Smooth muscle cell (in vitro differentiated cells): ENCODE results near the gene KIAA1614. TPM values are rescaled to one million over a fixed set of nuclear protein-coding genes. Genes with fewer than 3 reads are reported as not detected.

Source experiments
- DNase-seq: peaks from one replicate; lab custom pipeline; 2025; ENCODE audit not compliant: unreplicated experiment; lab: John Stamatoyannopoulos, UW
- H2AFZ ChIP-seq: fragments of 200-600 bp; sonication (generic); 2 replicates; pipeline ENCODE4 v1.6.0; 2016; ENCODE audit warnings: antibody characterized with exemption, low read depth, mild to moderate bottlenecking
- H3F3A ChIP-seq: fragments of 200-600 bp; sonication (generic); 2 replicates; pipeline ENCODE4 v1.6.0; 2017; ENCODE audit warnings: antibody characterized with exemption, low read depth
- H3K27ac ChIP-seq: fragments of 200-600 bp; sonication (generic); 2 replicates; pipeline ENCODE4 v1.5.1; 2016; ENCODE audit warnings: low read depth, mild to moderate bottlenecking
- H3K27me3 ChIP-seq: fragments of 200-600 bp; sonication (generic); 2 replicates; pipeline ENCODE4 v1.6.1; 2016; ENCODE audit warnings: low read depth, mild to moderate bottlenecking
- H3K36me3 ChIP-seq: fragments of 200-600 bp; sonication (generic); 2 replicates; pipeline ENCODE4 v1.5.1; 2016; ENCODE audit warnings: low read depth
- H3K4me1 ChIP-seq: fragments of 200-600 bp; sonication (generic); 2 replicates; pipeline ENCODE4 v1.5.1; 2016; ENCODE audit warnings: low read depth
- H3K4me2 ChIP-seq: fragments of 200-600 bp; sonication (generic); 2 replicates; pipeline ENCODE4 v1.6.0; 2016; ENCODE audit warnings: mild to moderate bottlenecking
- H3K4me3 ChIP-seq: fragments of 200-600 bp; sonication (generic); 2 replicates; pipeline ENCODE4 v1.5.1; 2016; ENCODE audit warnings: mild to moderate bottlenecking
- H3K79me2 ChIP-seq: fragments of 200-600 bp; sonication (generic); 2 replicates; pipeline ENCODE4 v1.6.0; 2016; ENCODE audit warnings: low read depth, mild to moderate bottlenecking
- H3K9ac ChIP-seq: fragments of 200-600 bp; sonication (generic); 2 replicates; pipeline ENCODE4 v1.6.0; 2016; ENCODE audit warnings: low read depth
- H3K9me3 ChIP-seq: fragments of 200-600 bp; sonication (generic); replicated peaks from 2 replicates; pipeline ENCODE4 v1.5.1; 2016; ENCODE audit warnings: low read depth
- H4K20me1 ChIP-seq: fragments of 200-600 bp; sonication (generic); 2 replicates; pipeline ENCODE4 v1.6.0; 2016; ENCODE audit warnings: low read depth
- CTCF ChIP-seq: fragments of 200-600 bp; sonication (generic); IDR thresholded peaks from 2 replicates; pipeline ENCODE4 v1.5.1; 2017; ENCODE audit warnings: borderline replicate concordance, mild to moderate bottlenecking, antibody characterized with exemption; ENCODE audit not compliant: insufficient read depth, poor library complexity, severe bottlenecking
- WGBS: methylation state at CpG from one replicate; pipeline ENCODE4 v1.1.7; 2016; ENCODE audit warnings: low lambda C conversion rate; 5-methylcytosine and 5-hydroxymethylcytosine counted together
- polyA plus RNA-seq: library from polyadenylated mRNA; unstranded; fragments of >200 nt; fragmentation: Nextera tagmentation; extraction: Ambion mirVana; gene quantifications from 2 replicates; pipeline ENCODE4 v1.2.1, GENCODE V29; 2016
- total RNA-seq: library from RNA; depleted of rRNA; stranded (reverse); fragments of >200 nt; gene quantifications from 2 replicates; pipeline ENCODE4 v1.2.3, GENCODE V29; 2014

KIAA1614 gene
- total and polyA plus RNA-seq, 2 experiments from 2014 or later = 2.9 to 3.2 TPM

- no peak overlapping the region for H3K4me2 ChIP-seq
- peaks cover 10% of the 10 kb centered on the region for H3K79me2 ChIP-seq
- no peak overlapping the region for H3K4me3 ChIP-seq
- no peak overlapping the region for H3K27ac ChIP-seq
- no peaks in the 10 kb centered on the region for H3K27me3 ChIP-seq
- no peak overlapping the region for H2AFZ ChIP-seq
- peak; percentile 4 for TF ChIP-seq CTCF
- no peaks in the 10 kb centered on the region for H3K9me3 ChIP-seq
- H4K20me1 ChIP-seq = no peaks in the 10 kb centered on the region
- H3K36me3 ChIP-seq = no peaks in the 10 kb centered on the region
- no peaks in the 10 kb centered on the region for H3F3A ChIP-seq
- WGBS = 86% methylated on average over 12 of the region's 12 CpGs
- H3K9ac ChIP-seq = no peak overlapping the region
- DNase-seq = no peak
- H3K4me1 ChIP-seq = peaks cover 15% of the 10 kb centered on the region
Observed at GRCh38 chr1:180917306-180918065, 4.8 kb downstream of the KIAA1614 start.

GRCh38 chr1:180918519-180918918 lies 5.8 kb downstream of the KIAA1614 start:
- no peaks in the 10 kb centered on the region for H3K27me3 ChIP-seq
- H3K27ac ChIP-seq = no peak overlapping the region
- no peak overlapping the region for H3K4me3 ChIP-seq
- no peaks in the 10 kb centered on the region for H4K20me1 ChIP-seq
- no peaks in the 10 kb centered on the region for H3K9me3 ChIP-seq
- no peak for TF ChIP-seq CTCF
- no peaks in the 10 kb centered on the region for H3K36me3 ChIP-seq
- no peak overlapping the region for H3K9ac ChIP-seq
- H3K4me2 ChIP-seq = no peak overlapping the region
- no peak for DNase-seq
- 90% methylated on average over 10 of the region's 10 CpGs for WGBS
- H3K4me1 ChIP-seq = peaks cover 22% of the 10 kb centered on the region
- no peaks in the 10 kb centered on the region for H3F3A ChIP-seq
- H3K79me2 ChIP-seq = peaks cover 10% of the 10 kb centered on the region
- no peak overlapping the region for H2AFZ ChIP-seq

GRCh38 chr1:180919183-180919700 lies 6.5 kb downstream of the KIAA1614 start:
- H3K79me2 ChIP-seq = peaks cover 9% of the 10 kb centered on the region
- H3K4me1 ChIP-seq = peaks cover 23% of the 10 kb centered on the region
- 94% methylated on average over 9 of the region's 9 CpGs for WGBS
- no peaks in the 10 kb centered on the region for H3K9me3 ChIP-seq
- H3K4me3 ChIP-seq = no peak overlapping the region
- DNase-seq = no peak
- H3K27me3 ChIP-seq = no peaks in the 10 kb centered on the region
- H4K20me1 ChIP-seq = no peaks in the 10 kb centered on the region
- no peak overlapping the region for H3K4me2 ChIP-seq
- H3K9ac ChIP-seq = no peak overlapping the region
- H3F3A ChIP-seq = no peaks in the 10 kb centered on the region
- no peak for TF ChIP-seq CTCF
- H2AFZ ChIP-seq = no peak overlapping the region
- no peaks in the 10 kb centered on the region for H3K36me3 ChIP-seq
- no peak overlapping the region for H3K27ac ChIP-seq
